NCI-H69 (cell line): ENCODE results near the gene FAM53B.
A peak's percentile ranks its signal among the peaks of the same experiment; 100 is the strongest.
"Not testable (repeated sequence)": the region's sequence is repeated elsewhere in the genome, so short reads cannot be mapped to it uniquely, and the experiment has no call there.

Experiments
- DNase-seq: peaks from one replicate; lab custom pipeline; 2025; lab: John Stamatoyannopoulos, UW

FAM53B gene

GRCh38 chr10:124628676-124629021 lies 115.5 kb downstream of the FAM53B start:
- no peak for DNase-seq

- no peak for DNase-seq
Observed at GRCh38 chr10:124627866-124628675, 116.1 kb downstream of the FAM53B start.

GRCh38 chr10:124626759-124627380 lies 117.3 kb downstream of the FAM53B start:
- peak; percentile 77 for DNase-seq

GRCh38 chr10:124625831-124626238 lies 118.3 kb downstream of the FAM53B start:
- no peak for DNase-seq

GRCh38 chr10:124624895-124625294 lies 119.3 kb downstream of the FAM53B start:
- no peak for DNase-seq

- no peak for DNase-seq
Observed at GRCh38 chr10:124624466-124624865, 119.7 kb downstream of the FAM53B start.

- no peak for DNase-seq
Observed at GRCh38 chr10:124624006-124624405, 120.2 kb downstream of the FAM53B start.

- no peak for DNase-seq
Observed at GRCh38 chr10:124622866-124623536, 121.2 kb downstream of the FAM53B start.

- DNase-seq: no peak
Observed at GRCh38 chr10:124622158-124622557, 122.0 kb downstream of the FAM53B start.

- DNase-seq: no peak
Observed at GRCh38 chr10:124621637-124622036, 122.5 kb downstream of the FAM53B start.

GRCh38 chr10:124619802-124620490 lies 124.2 kb downstream of the FAM53B start:
- DNase-seq: no peak

GRCh38 chr10:124619195-124619594 lies 125.0 kb downstream of the FAM53B start:
- peak; percentile 39 for DNase-seq

- no peak for DNase-seq
Observed at GRCh38 chr10:124618470-124619073, 125.6 kb downstream of the FAM53B start.

GRCh38 chr10:124616836-124617130 lies 127.4 kb downstream of the FAM53B start:
- DNase-seq: no peak

- DNase-seq: no peak
Observed at GRCh38 chr10:124616040-124616835, 127.9 kb downstream of the FAM53B start.

- DNase-seq: no peak
Observed at GRCh38 chr10:124615259-124615658, 128.9 kb downstream of the FAM53B start.

GRCh38 chr10:124614003-124614659 lies 130.0 kb downstream of the FAM53B start:
- DNase-seq: no peak

GRCh38 chr10:124612611-124613498 lies 131.3 kb downstream of the FAM53B start:
- peak; percentile 1 for DNase-seq

GRCh38 chr10:124611738-124612137 lies 132.4 kb downstream of the FAM53B start:
- no peak for DNase-seq

GRCh38 chr10:124610851-124611250 lies 133.3 kb downstream of the FAM53B start:
- DNase-seq: not testable (repeated sequence)
